Parathyroid adenoma (tissue), 2 donors: ENCODE measurements around the gene SDC4.

Experiments
- H2AFZ ChIP-seq: fragments of 300-600 bp; sonication (generic); one replicate; pipeline ENCODE4 v1.7.0; 2017; ENCODE audit warnings: antibody characterized with exemption, mild to moderate bottlenecking
- H3K27ac ChIP-seq: fragments of 300-600 bp; sonication (generic); one replicate; pipeline ENCODE4 v1.7.0; 2017
- H3K27me3 ChIP-seq: fragments of 300-600 bp; sonication (generic); one replicate; pipeline ENCODE4 v1.7.0; 2017; ENCODE audit warnings: low read length; ENCODE audit not compliant: control insufficient read depth, insufficient read depth
- H3K36me3 ChIP-seq: fragments of 300-600 bp; sonication (generic); one replicate; pipeline ENCODE4 v1.7.0; 2017; ENCODE audit warnings: low read length; ENCODE audit not compliant: control insufficient read depth, insufficient read depth
- H3K4me1 ChIP-seq: fragments of 300-600 bp; sonication (generic); one replicate; pipeline ENCODE4 v1.7.0; 2017; ENCODE audit warnings: control low read depth
- H3K4me2 ChIP-seq: fragments of 300-600 bp; sonication (generic); one replicate; pipeline ENCODE4 v1.7.0; 2017; ENCODE audit warnings: low read length
- H3K4me3 ChIP-seq: fragments of 300-600 bp; sonication (generic); one replicate; pipeline ENCODE4 v1.7.0; 2017; ENCODE audit warnings: low read depth, low read length
- H3K79me2 ChIP-seq: fragments of 300-600 bp; sonication (generic); one replicate; pipeline ENCODE4 v1.7.0; 2017; ENCODE audit warnings: control low read depth
- H3K9ac ChIP-seq: fragments of 300-600 bp; sonication (generic); one replicate; pipeline ENCODE4 v1.7.0; 2017; ENCODE audit warnings: mild to moderate bottlenecking
- H3K9me3 ChIP-seq: fragments of 300-600 bp; sonication (generic); one replicate; pipeline ENCODE4 v1.7.0; 2017; ENCODE audit warnings: low read length; ENCODE audit not compliant: control insufficient read depth
- CTCF ChIP-seq: fragments of 300-600 bp; sonication (generic); IDR thresholded peaks from one replicate; pipeline ENCODE4 v1.7.0; 2017; ENCODE audit warnings: antibody characterized with exemption, mild to moderate bottlenecking
- donor health status: primary hyperparathyroidism.

SDC4 gene

GRCh38 chr20:45391559-45391958, 43.3 kb upstream of the SDC4 start:
- H3K79me2 ChIP-seq = peaks cover 3% of the 10 kb centered on the region
- no peaks in the 10 kb centered on the region for H3K27me3 ChIP-seq
- H3K9ac ChIP-seq = no peak overlapping the region
- no peak overlapping the region for H3K4me2 ChIP-seq
- no peaks in the 10 kb centered on the region for H3K36me3 ChIP-seq
- H3K4me1 ChIP-seq = no peaks in the 10 kb centered on the region
- H3K9me3 ChIP-seq = no peaks in the 10 kb centered on the region
- no peak for TF ChIP-seq CTCF
- H2AFZ ChIP-seq = no peak overlapping the region
- H3K27ac ChIP-seq = no peak overlapping the region
- no peak overlapping the region for H3K4me3 ChIP-seq

GRCh38 chr20:45390931-45391330, 42.7 kb upstream of the SDC4 start:
- H2AFZ ChIP-seq = no peak overlapping the region
- no peak for TF ChIP-seq CTCF
- H3K9ac ChIP-seq = no peak overlapping the region
- no peaks in the 10 kb centered on the region for H3K36me3 ChIP-seq
- H3K4me2 ChIP-seq = no peak overlapping the region
- H3K27me3 ChIP-seq = no peaks in the 10 kb centered on the region
- H3K4me3 ChIP-seq = no peak overlapping the region
- peaks cover 3% of the 10 kb centered on the region for H3K79me2 ChIP-seq
- no peaks in the 10 kb centered on the region for H3K9me3 ChIP-seq
- H3K4me1 ChIP-seq = no peaks in the 10 kb centered on the region
- H3K27ac ChIP-seq = no peak overlapping the region

GRCh38 chr20:45387274-45387673, 39.0 kb upstream of the SDC4 start:
- no peaks in the 10 kb centered on the region for H3K36me3 ChIP-seq
- no peak for TF ChIP-seq CTCF
- no peaks in the 10 kb centered on the region for H3K27me3 ChIP-seq
- H3K4me3 ChIP-seq = no peak overlapping the region
- H3K4me1 ChIP-seq = no peaks in the 10 kb centered on the region
- H3K9ac ChIP-seq = no peak overlapping the region
- no peak overlapping the region for H3K4me2 ChIP-seq
- H3K79me2 ChIP-seq = peaks cover 3% of the 10 kb centered on the region
- no peaks in the 10 kb centered on the region for H3K9me3 ChIP-seq
- H2AFZ ChIP-seq = no peak overlapping the region
- H3K27ac ChIP-seq = no peak overlapping the region

GRCh38 chr20:45378191-45378590, 30.0 kb upstream of the SDC4 start, which contains the start of gene TP53TG5:
TSS of gene TP53TG5 (minus strand) at chr20:45378325. CDS start at chr20:45378236, 89 bp downstream.
- TF ChIP-seq CTCF = no peak
- Histone ChIP-seq H3K9ac (no peak within 1 kb of the TSS), H3K9me3 (no peaks in the 10 kb centered on the region), H3K4me3 (no peak within 1 kb of the TSS), H3K4me2 (peak within 1 kb of the TSS; percentile 24), H3K36me3 (no peaks in the 10 kb centered on the region), H3K27me3 (no peaks in the 10 kb centered on the region), H3K4me1 (peaks cover 11% of the 10 kb centered on the region), H3K27ac (peak within 1 kb of the TSS; percentile 39), H3K79me2 (peaks cover 7% of the 10 kb centered on the region), H2AFZ (peak within 1 kb of the TSS; percentile 67)

GRCh38 chr20:45377269-45377668, 29.0 kb upstream of the SDC4 start:
- Histone ChIP-seq H3K9ac (no peak overlapping the region), H3K27ac (peak overlapping the region; percentile 39)

More at GRCh38 chr20:45377269-45377668, 29.0 kb upstream of the SDC4 start:
- peaks cover 11% of the 10 kb centered on the region for H3K4me1 ChIP-seq
- peak overlapping the region; percentile 67 for H2AFZ ChIP-seq
- H3K9me3 ChIP-seq = no peaks in the 10 kb centered on the region
- peaks cover 10% of the 10 kb centered on the region for H3K79me2 ChIP-seq
- TF ChIP-seq CTCF = no peak
- no peaks in the 10 kb centered on the region for H3K27me3 ChIP-seq
- H3K4me3 ChIP-seq = no peak overlapping the region
- peak overlapping the region; percentile 24 for H3K4me2 ChIP-seq
- H3K36me3 ChIP-seq = no peaks in the 10 kb centered on the region
